Memory B cell (primary cell): ENCODE measurements around the gene TMEM138.

Experiments used
- ATAC-seq: fragments of 150-1000 bp; cut with Tn5 transposase; 2 replicates; pipeline ENCODE4 v1.10.0; 2021; ENCODE audit warnings: low read depth, mild to moderate bottlenecking, moderate library complexity
- DNase-seq, 2 donors: peaks; one replicate each; pipeline ENCODE4 v3.0.0; 2022; ENCODE audit warnings: low spot score in 2 of 2
- H3K27ac Mint-ChIP-seq: one replicate; pipeline ENCODE4 v1.8.0; 2022; ENCODE audit warnings: mild to moderate bottlenecking, moderate library complexity, mixed read lengths
- H3K27me3 Mint-ChIP-seq: one replicate; pipeline ENCODE4 v1.8.0; 2022; ENCODE audit warnings: mixed read lengths
- H3K36me3 Mint-ChIP-seq: one replicate; pipeline ENCODE4 v1.8.0; 2022; ENCODE audit warnings: mild to moderate bottlenecking, mixed read lengths
- H3K4me1 Mint-ChIP-seq: one replicate; pipeline ENCODE4 v1.8.0; 2022; ENCODE audit warnings: mixed read lengths
- H3K4me3 Mint-ChIP-seq: one replicate; pipeline ENCODE4 v1.8.0; 2022; ENCODE audit warnings: mild to moderate bottlenecking, moderate library complexity, mixed read lengths
- H3K9me3 Mint-ChIP-seq: one replicate; pipeline ENCODE4 v1.8.0; 2022; ENCODE audit warnings: mixed read lengths

TMEM138 gene

GRCh38 chr11:61336171-61336935 is 25.8 kb upstream of the TMEM138 start:
- Mint-ChIP-seq H3K27me3 (no peaks in the 10 kb centered on the region), H3K4me1 (peaks cover 32% of the 10 kb centered on the region), H3K36me3 (peaks cover 10% of the 10 kb centered on the region), H3K9me3 (no peaks in the 10 kb centered on the region), H3K27ac (peak overlapping the region; percentile 7), H3K4me3 (no peak overlapping the region)
- DNase-seq (peak; percentile 88 to 90), ATAC-seq (peak; percentile 67)

DNA sequence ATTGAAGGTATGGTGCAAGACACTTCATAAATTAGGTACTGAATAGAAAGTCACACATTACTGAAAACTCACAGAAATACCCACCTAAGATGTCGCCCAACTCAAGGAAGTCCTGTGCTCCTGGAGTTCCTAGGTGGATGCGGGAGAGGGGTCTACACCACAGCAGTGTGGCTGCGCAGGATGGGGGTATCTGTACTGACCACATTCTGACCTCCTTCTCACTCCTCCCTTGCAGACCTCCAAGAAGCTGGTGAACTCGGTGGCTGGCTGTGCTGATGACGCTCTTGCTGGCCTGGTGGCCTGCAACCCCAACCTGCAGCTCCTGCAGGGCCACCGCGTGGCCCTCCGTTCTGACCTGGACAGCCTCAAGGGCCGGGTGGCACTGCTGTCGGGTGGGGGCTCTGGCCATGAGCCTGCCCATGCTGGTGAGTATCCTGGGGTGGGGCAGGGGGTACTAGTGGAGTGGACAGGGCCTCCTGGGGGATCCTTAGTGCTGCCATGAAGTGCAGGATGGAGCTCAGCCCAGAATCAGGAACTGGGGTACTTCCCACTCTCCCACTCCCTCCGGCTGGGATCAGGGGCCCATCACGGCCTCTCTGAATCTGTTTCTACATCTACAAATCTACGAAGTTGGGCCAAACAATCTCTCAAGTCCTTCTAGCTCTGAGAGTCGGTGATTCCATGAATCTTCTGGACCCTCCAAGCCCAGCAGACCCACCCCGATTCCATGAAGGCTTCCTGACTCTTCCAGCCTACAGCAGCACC is 24.3 kb upstream of the TMEM138 start:
- Mint-ChIP-seq H3K9me3 (no peaks in the 10 kb centered on the region), H3K27ac (peak overlapping the region; percentile 58), H3K36me3 (peaks cover 8% of the 10 kb centered on the region), H3K4me1 (peaks cover 25% of the 10 kb centered on the region), H3K27me3 (no peaks in the 10 kb centered on the region), H3K4me3 (no peak overlapping the region)
- no peak for ATAC-seq
- DNase-seq: no peak

DNA sequence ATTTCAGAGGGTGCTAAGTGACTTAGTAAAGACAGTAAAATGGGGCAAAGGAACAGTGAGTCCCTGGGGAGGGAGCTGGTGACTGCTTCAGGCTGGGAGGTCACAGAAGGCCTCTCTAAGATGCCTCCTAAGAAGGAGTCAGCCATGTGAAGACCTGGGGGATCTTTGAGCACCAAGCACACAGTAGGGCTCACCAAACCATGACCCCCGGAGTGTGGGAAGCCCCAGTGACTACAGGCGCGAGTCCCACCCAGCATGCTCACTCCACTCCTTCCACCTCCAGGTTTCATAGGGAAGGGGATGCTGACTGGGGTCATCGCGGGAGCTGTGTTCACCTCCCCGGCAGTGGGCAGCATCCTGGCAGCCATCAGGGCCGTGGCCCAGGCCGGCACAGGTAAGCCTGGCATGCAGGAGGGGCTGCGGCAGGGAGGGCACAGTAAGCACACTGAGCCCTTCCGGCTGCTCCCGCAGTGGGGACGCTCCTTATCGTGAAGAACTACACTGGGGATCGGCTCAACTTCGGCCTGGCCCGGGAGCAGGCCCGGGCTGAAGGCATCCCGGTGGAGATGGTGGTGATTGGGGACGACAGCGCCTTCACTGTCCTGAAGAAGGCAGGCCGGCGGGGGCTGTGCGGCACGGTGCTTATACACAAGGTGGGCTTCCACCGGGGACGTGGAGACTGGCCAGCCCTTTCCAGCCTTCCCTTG is 23.2 kb upstream of the TMEM138 start:
- H3K4me3 Mint-ChIP-seq: no peak overlapping the region
- ATAC-seq: no peak
- no peaks in the 10 kb centered on the region for H3K27me3 Mint-ChIP-seq

GRCh38 chr11:61339490-61339878 is 22.7 kb upstream of the TMEM138 start:
- no peaks in the 10 kb centered on the region for H3K9me3 Mint-ChIP-seq
- ATAC-seq: no peak
- H3K36me3 Mint-ChIP-seq: peaks cover 8% of the 10 kb centered on the region
- DNase-seq: no peak
- peaks cover 18% of the 10 kb centered on the region for H3K4me1 Mint-ChIP-seq
- H3K27ac Mint-ChIP-seq: no peak overlapping the region
- H3K27me3 Mint-ChIP-seq: no peaks in the 10 kb centered on the region
- no peak overlapping the region for H3K4me3 Mint-ChIP-seq

More for the DNA sequence above, 23.2 kb upstream of the TMEM138 start:
- Mint-ChIP-seq H3K36me3 (peaks cover 8% of the 10 kb centered on the region), H3K27ac (peak overlapping the region; percentile 58), H3K4me1 (peaks cover 18% of the 10 kb centered on the region), H3K9me3 (no peaks in the 10 kb centered on the region)
- no peak for DNase-seq

DNA sequence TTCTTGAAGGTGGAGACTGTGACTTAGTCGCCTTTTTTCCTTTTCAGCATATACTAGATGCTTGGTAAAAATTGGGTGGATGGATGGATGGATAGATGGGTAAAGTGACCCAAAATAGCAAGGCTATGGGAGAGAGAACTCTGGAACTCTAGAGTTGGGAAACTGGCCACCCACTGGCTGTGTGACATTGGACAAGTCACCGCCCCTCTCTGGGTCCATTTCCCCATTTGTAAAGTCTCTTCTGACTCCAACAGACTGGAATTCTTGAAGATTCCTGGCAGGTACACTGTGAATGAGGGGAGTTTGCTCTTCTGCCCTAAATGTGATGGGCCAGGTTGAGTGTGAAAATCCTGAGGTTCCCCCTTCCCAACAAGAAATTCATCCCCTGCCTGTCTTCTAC is 21.2 kb upstream of the TMEM138 start:
- DNase-seq (no peak), ATAC-seq (no peak)
- H3K36me3 Mint-ChIP-seq: peaks cover 8% of the 10 kb centered on the region
- peaks cover 19% of the 10 kb centered on the region for H3K4me1 Mint-ChIP-seq
- H3K4me3 Mint-ChIP-seq: no peak overlapping the region
- no peaks in the 10 kb centered on the region for H3K9me3 Mint-ChIP-seq
- no peaks in the 10 kb centered on the region for H3K27me3 Mint-ChIP-seq
- no peak overlapping the region for H3K27ac Mint-ChIP-seq

DNA sequence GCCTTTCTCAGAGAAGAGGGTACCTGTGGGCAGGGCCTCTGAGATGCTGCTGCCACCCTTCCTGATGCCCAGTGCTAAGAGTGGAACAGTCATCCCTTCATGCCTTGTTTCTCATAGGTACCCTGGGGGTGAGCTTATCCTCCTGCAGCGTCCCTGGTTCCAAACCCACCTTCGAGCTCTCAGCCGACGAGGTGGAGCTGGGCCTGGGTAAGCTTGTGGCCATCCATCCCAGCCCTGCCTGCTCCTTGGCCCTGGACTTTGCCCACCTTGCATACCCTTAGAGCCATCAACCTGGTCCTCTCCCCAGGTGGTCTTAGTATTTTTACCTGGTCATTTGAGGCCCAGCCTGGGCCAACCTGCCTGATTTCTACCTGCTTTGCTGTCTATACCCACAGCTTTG is 20.5 kb upstream of the TMEM138 start:
- peaks cover 21% of the 10 kb centered on the region for H3K4me1 Mint-ChIP-seq
- peak overlapping the region; percentile 67 for H3K27ac Mint-ChIP-seq
- no peak for ATAC-seq

DNA sequence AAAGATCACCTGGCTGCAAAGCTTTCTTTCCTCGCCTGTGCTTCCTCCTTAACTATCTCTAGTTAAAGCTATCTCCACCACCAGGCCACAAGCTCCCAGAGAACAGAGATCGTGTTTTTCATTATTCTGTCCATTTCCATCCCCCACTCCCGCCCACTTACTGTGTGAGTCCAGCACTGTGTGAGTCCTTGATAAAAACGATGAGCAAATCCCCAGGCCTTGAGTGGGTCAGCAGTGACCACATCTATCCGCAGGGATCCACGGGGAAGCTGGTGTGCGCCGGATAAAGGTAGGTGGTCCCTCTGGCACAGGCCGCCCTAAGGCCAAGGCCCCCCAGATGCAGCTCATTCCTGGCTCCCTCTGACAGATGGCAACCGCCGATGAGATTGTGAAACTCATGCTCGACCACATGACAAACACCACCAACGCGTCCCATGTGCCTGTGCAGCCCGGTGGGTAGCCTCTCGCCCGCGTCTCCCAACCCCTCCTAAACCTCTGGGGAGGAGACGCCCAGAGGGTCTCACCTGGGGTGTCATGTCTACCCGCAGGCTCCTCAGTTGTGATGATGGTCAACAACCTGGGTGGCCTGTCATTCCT is 19.9 kb upstream of the TMEM138 start:
- Mint-ChIP-seq H3K36me3 (peaks cover 8% of the 10 kb centered on the region), H3K4me1 (peaks cover 16% of the 10 kb centered on the region)

More for the DNA sequence above, 20.5 kb upstream of the TMEM138 start:
- peaks cover 8% of the 10 kb centered on the region for H3K36me3 Mint-ChIP-seq
- H3K9me3 Mint-ChIP-seq: no peaks in the 10 kb centered on the region
- no peaks in the 10 kb centered on the region for H3K27me3 Mint-ChIP-seq
- no peak overlapping the region for H3K4me3 Mint-ChIP-seq
- DNase-seq: no peak

DNA sequence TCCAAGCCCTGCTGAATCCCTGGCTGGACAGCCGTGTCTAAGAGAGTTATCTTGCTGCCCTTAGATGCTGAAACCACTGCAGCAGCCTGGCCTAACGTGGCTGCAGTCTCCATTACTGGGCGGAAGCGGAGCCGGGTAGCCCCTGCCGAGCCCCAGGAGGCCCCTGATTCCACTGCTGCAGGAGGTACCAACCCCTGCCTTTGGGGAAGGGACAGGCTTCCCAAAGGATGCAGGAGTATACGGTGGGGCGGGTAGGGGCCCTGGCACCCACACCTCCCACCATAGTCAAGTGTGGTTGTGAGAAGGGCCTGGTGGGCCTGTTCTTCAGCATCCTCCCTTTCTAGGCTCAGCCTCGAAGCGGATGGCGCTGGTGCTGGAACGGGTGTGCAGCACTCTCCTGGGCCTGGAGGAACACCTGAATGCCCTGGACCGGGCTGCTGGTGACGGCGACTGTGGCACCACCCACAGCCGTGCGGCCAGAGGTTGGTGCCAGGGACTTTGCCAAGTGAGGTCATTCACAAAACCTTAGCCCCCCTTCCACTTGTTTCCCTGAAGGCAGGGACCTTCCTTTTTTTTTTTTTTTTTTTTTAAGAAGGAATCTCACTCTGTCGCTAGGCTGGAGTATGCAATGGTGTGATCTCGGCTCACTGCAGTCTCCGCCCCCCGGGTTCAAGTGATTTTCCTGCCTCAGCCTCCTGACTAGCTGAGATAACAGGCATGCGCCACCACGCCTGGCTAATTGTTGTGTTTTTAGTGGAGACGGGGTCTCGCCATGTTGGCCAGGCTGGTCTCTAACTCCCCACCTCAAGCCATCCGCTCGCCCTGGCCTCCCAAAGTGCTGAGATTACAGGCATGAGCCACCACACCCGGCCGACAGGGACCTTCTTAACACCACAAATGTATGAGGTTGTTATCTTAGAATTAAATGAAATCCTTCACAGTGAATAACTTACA is 18.1 kb upstream of the TMEM138 start:
- DNase-seq: no peak
- no peak for ATAC-seq
- Mint-ChIP-seq H3K27me3 (no peaks in the 10 kb centered on the region), H3K4me3 (no peak overlapping the region), H3K4me1 (peaks cover 21% of the 10 kb centered on the region), H3K27ac (peak overlapping the region; percentile 80), H3K9me3 (no peaks in the 10 kb centered on the region), H3K36me3 (peaks cover 9% of the 10 kb centered on the region)

More for the DNA sequence above, 19.9 kb upstream of the TMEM138 start:
- no peak overlapping the region for H3K4me3 Mint-ChIP-seq
- no peak for DNase-seq
- H3K27ac Mint-ChIP-seq: peak overlapping the region; percentile 67
- no peak for ATAC-seq
- H3K27me3 Mint-ChIP-seq: no peaks in the 10 kb centered on the region
- no peaks in the 10 kb centered on the region for H3K9me3 Mint-ChIP-seq

DNA sequence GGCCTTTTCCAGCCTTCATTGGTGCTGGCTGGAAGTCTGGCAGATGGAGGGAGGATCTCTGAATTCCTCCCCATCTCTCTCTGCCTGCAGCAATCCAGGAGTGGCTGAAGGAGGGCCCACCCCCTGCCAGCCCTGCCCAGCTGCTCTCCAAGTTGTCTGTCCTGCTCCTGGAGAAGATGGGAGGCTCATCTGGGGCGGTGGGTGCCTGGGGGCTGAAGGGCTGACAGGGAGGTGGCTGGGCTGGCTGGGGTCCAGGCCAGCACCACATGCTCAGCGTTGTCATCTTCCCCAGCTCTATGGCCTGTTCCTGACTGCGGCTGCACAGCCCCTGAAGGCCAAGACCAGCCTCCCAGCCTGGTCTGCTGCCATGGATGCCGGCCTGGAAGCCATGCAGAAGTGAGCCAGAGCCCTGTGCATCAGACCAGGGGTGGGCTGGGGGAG is 17.0 kb upstream of the TMEM138 start:
- Mint-ChIP-seq H3K4me3 (no peak overlapping the region), H3K27me3 (no peaks in the 10 kb centered on the region), H3K9me3 (no peaks in the 10 kb centered on the region), H3K27ac (peak overlapping the region; percentile 80), H3K4me1 (peaks cover 26% of the 10 kb centered on the region), H3K36me3 (peaks cover 11% of the 10 kb centered on the region)
- ATAC-seq (no peak), DNase-seq (no peak)

DNA sequence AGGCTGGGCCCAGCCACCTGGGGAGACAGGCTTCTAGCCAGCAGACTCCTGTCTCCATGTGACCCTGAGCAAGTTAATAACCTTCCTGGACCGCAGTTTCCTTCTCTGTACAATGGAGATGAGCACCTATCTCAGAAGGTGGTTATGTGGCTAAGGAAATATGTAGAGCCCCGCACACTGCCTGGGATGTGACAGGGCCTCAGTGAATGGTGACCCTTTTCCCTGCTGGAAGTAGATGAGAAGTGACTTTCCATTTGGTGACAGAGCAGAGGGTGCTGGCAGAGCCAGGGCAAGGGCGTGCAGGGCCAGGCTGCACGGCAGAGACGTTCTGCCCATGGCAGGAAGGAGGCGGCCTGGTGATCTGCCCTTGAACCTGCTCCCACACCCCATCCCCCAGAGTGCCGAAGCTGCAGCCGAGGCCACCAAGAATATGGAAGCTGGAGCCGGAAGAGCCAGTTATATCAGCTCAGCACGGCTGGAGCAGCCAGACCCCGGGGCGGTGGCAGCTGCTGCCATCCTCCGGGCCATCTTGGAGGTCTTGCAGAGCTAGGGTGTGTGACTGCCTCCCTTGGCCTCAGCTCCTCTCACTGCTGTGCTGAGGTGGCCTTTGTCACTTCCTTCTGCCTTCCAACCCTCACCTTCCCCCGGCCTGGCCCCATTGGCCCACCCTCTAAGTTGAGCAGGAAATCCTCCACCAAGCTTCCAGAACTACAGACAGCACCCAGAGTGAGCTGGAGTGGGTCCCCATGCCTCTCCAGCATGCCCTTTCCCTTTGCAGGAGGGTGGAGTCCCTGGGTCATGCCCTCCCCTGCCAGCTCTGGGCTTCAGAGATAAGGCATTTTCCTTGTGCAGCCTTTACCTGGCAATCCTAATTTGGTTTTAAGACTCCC is 16.0 kb upstream of the TMEM138 start:
- peaks cover 25% of the 10 kb centered on the region for H3K4me1 Mint-ChIP-seq
- ATAC-seq (no peak), DNase-seq (no peak)
- peak overlapping the region; percentile 60 for H3K27ac Mint-ChIP-seq
- H3K4me3 Mint-ChIP-seq: no peak overlapping the region
- no peaks in the 10 kb centered on the region for H3K27me3 Mint-ChIP-seq
- peaks cover 11% of the 10 kb centered on the region for H3K36me3 Mint-ChIP-seq
- H3K9me3 Mint-ChIP-seq: no peaks in the 10 kb centered on the region

- H3K9me3 Mint-ChIP-seq: no peaks in the 10 kb centered on the region
- DNase-seq (no peak), ATAC-seq (no peak)
- H3K27ac Mint-ChIP-seq: peak overlapping the region; percentile 47
- H3K4me1 Mint-ChIP-seq: peaks cover 27% of the 10 kb centered on the region
- no peaks in the 10 kb centered on the region for H3K27me3 Mint-ChIP-seq
- H3K4me3 Mint-ChIP-seq: no peak overlapping the region
- peaks cover 15% of the 10 kb centered on the region for H3K36me3 Mint-ChIP-seq
Measured at GRCh38 chr11:61347916-61348461, 14.2 kb upstream of the TMEM138 start.

- Mint-ChIP-seq H3K4me3 (no peak overlapping the region), H3K36me3 (peaks cover 25% of the 10 kb centered on the region), H3K27me3 (no peaks in the 10 kb centered on the region), H3K9me3 (no peaks in the 10 kb centered on the region), H3K27ac (no peak overlapping the region), H3K4me1 (peaks cover 39% of the 10 kb centered on the region)
- ATAC-seq (no peak), DNase-seq (no peak)
Measured at GRCh38 chr11:61349189-61349751, 12.9 kb upstream of the TMEM138 start.
